ENCODE results near the gene LSM7. TPM values are rescaled to one million over a fixed set of nuclear protein-coding genes. Genes with fewer than 3 reads are reported as not detected.

The LSM7 gene
- total and polyA plus RNA-seq, 2 experiments from 2014 or later = 299 to 409 TPM

GRCh38 chr19:2372076-2372612 is 43.8 kb upstream of the LSM7 start:
- H4K20me1 ChIP-seq (replicated peaks; ENCODE audit: insufficient read depth) = no peaks in the 10 kb centered on the region
- H3K79me2 ChIP-seq (replicated peaks; ENCODE audit: insufficient read depth) = no peaks in the 10 kb centered on the region
- TF ChIP-seq CTCF (conservative IDR thresholded peaks at IDR 0.05; ENCODE audit: low read depth in 2 of 2) (no peak), EZH2phosphoT487 (IDR thresholded peaks at IDR 0.05; ENCODE audit: unreplicated experiment) (no peak), ZNF331 (CRISPR knock-in tag; IDR thresholded peaks at IDR 0.05; ENCODE audit: low read depth) (no peak), ZNF462 (CRISPR knock-in tag; IDR thresholded peaks at IDR 0.05) (no peak), STAT1 (IDR thresholded peaks at IDR 0.05; ENCODE audit: unreplicated experiment) (no peak)
- H3K4me2 ChIP-seq = no peak overlapping the region
- no peak overlapping the region for H3K4me3 ChIP-seq
- H3K9me2 ChIP-seq (ENCODE audit: insufficient read depth) = 0 out of 2 replicates have a peak, but pooled peaks cover 3% of the 10 kb centered on the region
- Mint-ChIP-seq H3K36me3 (ENCODE audit: low read depth) (no peaks in the 10 kb centered on the region), H3K4me3 (no peak overlapping the region), H3K27ac (no peak overlapping the region), H3K9me3 (peaks cover 10% of the 10 kb centered on the region; the same call in 2 of the 3 replicates), H3K4me1 (no peaks in the 10 kb centered on the region; the same call in 2 of the 3 replicates), H3K27me3 (ENCODE audit: insufficient read depth, low read depth, poor library complexity) (peaks cover 15% of the 10 kb centered on the region)
- no peaks in the 10 kb centered on the region for H3F3A ChIP-seq (replicated peaks; ENCODE audit: low read depth)
- H2AFZ ChIP-seq = no peak overlapping the region
- no peak overlapping the region for H3K27ac ChIP-seq (ENCODE audit: low read depth)
- DNase-seq (ENCODE audit: low spot score) (no peak), ATAC-seq (no peak)
- no peaks in the 10 kb centered on the region for H3K36me3 ChIP-seq (ENCODE audit: insufficient read depth)
- no peaks in the 10 kb centered on the region for H3K27me3 ChIP-seq (ENCODE audit: insufficient read depth)
- no peaks in the 10 kb centered on the region for H3K4me1 ChIP-seq (ENCODE audit: insufficient read depth)

All from GM23338 (cell line).